ENCODE measurements around the gene PARN. TPM values are rescaled to one million over a fixed set of nuclear protein-coding genes. Genes with fewer than 3 reads are reported as not detected.

Gene PARN
- total and polyA plus RNA-seq, 9 of the 15 experiments (the other 6 are each of a cell fraction or from before 2014, with no cell fraction given), result 9.6 to 51.3 (median 40.4) TPM

DNA sequence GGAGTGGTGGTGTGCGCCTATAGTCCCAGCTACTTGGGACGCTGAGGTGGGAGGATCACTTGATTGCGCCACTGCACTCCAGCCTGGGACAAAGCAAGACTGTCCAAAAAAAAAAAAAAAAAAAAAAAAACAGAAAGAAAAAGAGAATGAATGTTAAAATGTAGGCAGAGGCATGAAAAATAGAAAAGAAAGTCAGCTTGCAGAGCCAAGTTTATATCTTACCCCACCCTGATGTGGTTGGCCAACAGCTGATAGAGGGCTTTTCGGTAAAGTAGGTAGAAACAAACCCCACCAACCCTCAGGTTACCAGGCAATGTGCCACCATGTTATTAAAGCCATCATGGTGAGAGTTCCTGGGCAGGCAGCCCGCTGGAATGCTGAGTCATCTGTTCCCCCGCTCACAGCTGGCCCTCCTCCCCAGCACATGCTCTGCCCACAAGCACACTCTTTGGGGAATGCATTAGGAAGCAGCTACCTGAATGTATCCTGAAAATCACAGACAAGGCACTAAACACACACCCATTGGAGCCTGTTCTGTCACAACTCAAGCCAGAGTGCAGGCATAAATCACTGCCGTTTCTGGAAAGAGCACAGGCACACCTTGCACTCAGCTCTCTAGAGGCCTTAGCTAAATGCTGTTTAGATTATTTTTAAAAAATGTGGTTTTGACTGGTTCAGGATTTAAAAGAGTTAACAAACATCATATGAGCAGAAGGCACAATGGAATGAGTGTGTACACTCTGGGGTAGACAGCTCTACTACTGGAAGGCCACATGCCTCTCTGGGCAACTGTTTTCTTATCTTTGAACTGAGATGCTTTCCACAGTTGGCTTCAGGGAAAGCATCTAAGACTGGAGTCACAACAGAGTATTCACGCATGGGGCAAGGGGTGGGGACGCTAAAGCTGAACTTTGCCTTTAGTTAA lies 128.5 kb downstream of the PARN start (continued):
- TF ChIP-seq ZNF444 (CRISPR knock-in tag; IDR thresholded peaks at IDR 0.05) (no peak), ETS2 (tag; IDR thresholded peaks at IDR 0.05; ENCODE audit: borderline replicate concordance, poor library complexity, severe bottlenecking) (no peak), CEBPB (tag; IDR thresholded peaks at IDR 0.05) (0 out of 2 replicates have a peak, but pooled peaks have one; percentile 6), MAFF (IDR thresholded peaks at IDR 0.05; ENCODE audit: low read length) (peak; percentile 96), ZKSCAN1 (IDR thresholded peaks at IDR 0.05; ENCODE audit: low read depth, low read length) (0 out of 2 replicates have a peak, but pooled peaks have one; percentile 28), NRF1 (conservative IDR thresholded peaks at IDR 0.05 in 1 of 2, IDR thresholded peaks at IDR 0.05 in 1 of 2) (peak; percentile 56 to 63), NFATC3 (IDR thresholded peaks at IDR 0.05) (no peak), GATAD2A (IDR thresholded peaks at IDR 0.05) (0 out of 2 replicates have a peak, but pooled peaks have one; percentile 24), ZNF23 (CRISPR knock-in tag; IDR thresholded peaks at IDR 0.05) (no peak), ZNF830 (CRISPR knock-in tag; IDR thresholded peaks at IDR 0.05) (no peak), ESRRA (IDR thresholded peaks at IDR 0.05; ENCODE audit: borderline replicate concordance, low read depth) (no peak), CCAR2 (IDR thresholded peaks at IDR 0.05; ENCODE audit: low read depth, low read length) (no peak), NR2C2 (CRISPR knock-in tag; IDR thresholded peaks at IDR 0.05) (no peak), NR2C2 (tag; IDR thresholded peaks at IDR 0.05) (no peak), HDAC8 (tag; IDR thresholded peaks at IDR 0.05) (no peak), EP400 (IDR thresholded peaks at IDR 0.05) (peak; percentile 59; the same call in 1 of the 2 replicates), BHLHE40 (IDR thresholded peaks at IDR 0.05; ENCODE audit: low read length) (peak; percentile 83), ZC3H11A (IDR thresholded peaks at IDR 0.05; ENCODE audit: low read depth, low read length) (no peak)
- TF ChIP-seq, protein P1, sequence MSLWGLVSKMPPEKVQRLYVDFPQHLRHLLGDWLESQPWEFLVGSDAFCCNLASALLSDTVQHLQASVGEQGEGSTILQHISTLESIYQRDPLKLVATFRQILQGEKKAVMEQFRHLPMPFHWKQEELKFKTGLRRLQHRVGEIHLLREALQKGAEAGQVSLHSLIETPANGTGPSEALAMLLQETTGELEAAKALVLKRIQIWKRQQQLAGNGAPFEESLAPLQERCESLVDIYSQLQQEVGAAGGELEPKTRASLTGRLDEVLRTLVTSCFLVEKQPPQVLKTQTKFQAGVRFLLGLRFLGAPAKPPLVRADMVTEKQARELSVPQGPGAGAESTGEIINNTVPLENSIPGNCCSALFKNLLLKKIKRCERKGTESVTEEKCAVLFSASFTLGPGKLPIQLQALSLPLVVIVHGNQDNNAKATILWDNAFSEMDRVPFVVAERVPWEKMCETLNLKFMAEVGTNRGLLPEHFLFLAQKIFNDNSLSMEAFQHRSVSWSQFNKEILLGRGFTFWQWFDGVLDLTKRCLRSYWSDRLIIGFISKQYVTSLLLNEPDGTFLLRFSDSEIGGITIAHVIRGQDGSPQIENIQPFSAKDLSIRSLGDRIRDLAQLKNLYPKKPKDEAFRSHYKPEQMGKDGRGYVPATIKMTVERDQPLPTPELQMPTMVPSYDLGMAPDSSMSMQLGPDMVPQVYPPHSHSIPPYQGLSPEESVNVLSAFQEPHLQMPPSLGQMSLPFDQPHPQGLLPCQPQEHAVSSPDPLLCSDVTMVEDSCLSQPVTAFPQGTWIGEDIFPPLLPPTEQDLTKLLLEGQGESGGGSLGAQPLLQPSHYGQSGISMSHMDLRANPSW (CRISPR knock-in tag; IDR thresholded peaks at IDR 0.05), result no peak
- TF ChIP-seq, protein P2, sequence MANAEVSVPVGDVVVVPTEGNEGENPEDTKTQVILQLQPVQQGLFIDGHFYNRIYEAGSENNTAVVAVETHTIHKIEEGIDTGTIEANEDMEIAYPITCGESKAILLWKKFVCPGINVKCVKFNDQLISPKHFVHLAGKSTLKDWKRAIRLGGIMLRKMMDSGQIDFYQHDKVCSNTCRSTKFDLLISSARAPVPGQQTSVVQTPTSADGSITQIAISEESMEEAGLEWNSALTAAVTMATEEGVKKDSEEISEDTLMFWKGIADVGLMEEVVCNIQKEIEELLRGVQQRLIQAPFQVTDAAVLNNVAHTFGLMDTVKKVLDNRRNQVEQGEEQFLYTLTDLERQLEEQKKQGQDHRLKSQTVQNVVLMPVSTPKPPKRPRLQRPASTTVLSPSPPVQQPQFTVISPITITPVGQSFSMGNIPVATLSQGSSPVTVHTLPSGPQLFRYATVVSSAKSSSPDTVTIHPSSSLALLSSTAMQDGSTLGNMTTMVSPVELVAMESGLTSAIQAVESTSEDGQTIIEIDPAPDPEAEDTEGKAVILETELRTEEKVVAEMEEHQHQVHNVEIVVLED (CRISPR knock-in tag; IDR thresholded peaks at IDR 0.05), result no peak
- TF ChIP-seq, protein P3, sequence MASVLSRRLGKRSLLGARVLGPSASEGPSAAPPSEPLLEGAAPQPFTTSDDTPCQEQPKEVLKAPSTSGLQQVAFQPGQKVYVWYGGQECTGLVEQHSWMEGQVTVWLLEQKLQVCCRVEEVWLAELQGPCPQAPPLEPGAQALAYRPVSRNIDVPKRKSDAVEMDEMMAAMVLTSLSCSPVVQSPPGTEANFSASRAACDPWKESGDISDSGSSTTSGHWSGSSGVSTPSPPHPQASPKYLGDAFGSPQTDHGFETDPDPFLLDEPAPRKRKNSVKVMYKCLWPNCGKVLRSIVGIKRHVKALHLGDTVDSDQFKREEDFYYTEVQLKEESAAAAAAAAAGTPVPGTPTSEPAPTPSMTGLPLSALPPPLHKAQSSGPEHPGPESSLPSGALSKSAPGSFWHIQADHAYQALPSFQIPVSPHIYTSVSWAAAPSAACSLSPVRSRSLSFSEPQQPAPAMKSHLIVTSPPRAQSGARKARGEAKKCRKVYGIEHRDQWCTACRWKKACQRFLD (CRISPR knock-in tag; IDR thresholded peaks at IDR 0.05), result 0 out of 2 replicates have a peak, but pooled peaks have one; percentile 28
- TF ChIP-seq, protein P4, sequence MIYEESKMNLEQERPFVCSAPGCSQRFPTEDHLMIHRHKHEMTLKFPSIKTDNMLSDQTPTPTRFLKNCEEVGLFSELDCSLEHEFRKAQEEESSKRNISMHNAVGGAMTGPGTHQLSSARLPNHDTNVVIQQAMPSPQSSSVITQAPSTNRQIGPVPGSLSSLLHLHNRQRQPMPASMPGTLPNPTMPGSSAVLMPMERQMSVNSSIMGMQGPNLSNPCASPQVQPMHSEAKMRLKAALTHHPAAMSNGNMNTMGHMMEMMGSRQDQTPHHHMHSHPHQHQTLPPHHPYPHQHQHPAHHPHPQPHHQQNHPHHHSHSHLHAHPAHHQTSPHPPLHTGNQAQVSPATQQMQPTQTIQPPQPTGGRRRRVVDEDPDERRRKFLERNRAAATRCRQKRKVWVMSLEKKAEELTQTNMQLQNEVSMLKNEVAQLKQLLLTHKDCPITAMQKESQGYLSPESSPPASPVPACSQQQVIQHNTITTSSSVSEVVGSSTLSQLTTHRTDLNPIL (CRISPR knock-in tag; IDR thresholded peaks at IDR 0.05), result no peak

Measured in K562 (cell line).